GM12801 (cell line): ENCODE measurements around the gene TOM1L2.

ENCODE experiments used
- TF ChIP-seq, protein P1 (sequence below): IDR thresholded peaks from one replicate; pipeline ENCODE4 v1.5.1; 2011; ENCODE audit warnings: control low read depth; ENCODE audit not compliant: insufficient read length; ENCODE audit errors: extremely low read depth

TOM1L2 gene

DNA sequence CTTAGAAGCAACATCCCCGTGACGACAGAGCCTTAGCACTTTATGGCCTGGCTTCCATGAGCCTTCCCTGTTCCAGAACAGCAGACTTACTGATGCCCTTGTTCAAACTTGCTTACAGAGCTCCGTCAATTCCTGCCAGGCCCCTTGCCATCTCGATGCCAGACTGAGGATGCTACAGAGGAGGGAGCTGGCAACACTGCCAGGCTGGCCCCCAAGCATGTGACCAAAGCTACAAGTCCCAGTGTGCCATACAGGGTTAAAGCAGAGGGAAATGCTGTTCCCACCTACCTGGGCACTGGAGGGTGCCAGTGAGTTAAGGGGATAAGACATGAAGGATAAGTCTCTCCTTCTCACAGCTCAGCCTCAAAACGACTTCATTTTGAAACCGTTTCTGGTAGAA lies 102.0 kb downstream of the TOM1L2 start:
- TF ChIP-seq, protein P1, sequence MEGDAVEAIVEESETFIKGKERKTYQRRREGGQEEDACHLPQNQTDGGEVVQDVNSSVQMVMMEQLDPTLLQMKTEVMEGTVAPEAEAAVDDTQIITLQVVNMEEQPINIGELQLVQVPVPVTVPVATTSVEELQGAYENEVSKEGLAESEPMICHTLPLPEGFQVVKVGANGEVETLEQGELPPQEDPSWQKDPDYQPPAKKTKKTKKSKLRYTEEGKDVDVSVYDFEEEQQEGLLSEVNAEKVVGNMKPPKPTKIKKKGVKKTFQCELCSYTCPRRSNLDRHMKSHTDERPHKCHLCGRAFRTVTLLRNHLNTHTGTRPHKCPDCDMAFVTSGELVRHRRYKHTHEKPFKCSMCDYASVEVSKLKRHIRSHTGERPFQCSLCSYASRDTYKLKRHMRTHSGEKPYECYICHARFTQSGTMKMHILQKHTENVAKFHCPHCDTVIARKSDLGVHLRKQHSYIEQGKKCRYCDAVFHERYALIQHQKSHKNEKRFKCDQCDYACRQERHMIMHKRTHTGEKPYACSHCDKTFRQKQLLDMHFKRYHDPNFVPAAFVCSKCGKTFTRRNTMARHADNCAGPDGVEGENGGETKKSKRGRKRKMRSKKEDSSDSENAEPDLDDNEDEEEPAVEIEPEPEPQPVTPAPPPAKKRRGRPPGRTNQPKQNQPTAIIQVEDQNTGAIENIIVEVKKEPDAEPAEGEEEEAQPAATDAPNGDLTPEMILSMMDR = no peak

DNA sequence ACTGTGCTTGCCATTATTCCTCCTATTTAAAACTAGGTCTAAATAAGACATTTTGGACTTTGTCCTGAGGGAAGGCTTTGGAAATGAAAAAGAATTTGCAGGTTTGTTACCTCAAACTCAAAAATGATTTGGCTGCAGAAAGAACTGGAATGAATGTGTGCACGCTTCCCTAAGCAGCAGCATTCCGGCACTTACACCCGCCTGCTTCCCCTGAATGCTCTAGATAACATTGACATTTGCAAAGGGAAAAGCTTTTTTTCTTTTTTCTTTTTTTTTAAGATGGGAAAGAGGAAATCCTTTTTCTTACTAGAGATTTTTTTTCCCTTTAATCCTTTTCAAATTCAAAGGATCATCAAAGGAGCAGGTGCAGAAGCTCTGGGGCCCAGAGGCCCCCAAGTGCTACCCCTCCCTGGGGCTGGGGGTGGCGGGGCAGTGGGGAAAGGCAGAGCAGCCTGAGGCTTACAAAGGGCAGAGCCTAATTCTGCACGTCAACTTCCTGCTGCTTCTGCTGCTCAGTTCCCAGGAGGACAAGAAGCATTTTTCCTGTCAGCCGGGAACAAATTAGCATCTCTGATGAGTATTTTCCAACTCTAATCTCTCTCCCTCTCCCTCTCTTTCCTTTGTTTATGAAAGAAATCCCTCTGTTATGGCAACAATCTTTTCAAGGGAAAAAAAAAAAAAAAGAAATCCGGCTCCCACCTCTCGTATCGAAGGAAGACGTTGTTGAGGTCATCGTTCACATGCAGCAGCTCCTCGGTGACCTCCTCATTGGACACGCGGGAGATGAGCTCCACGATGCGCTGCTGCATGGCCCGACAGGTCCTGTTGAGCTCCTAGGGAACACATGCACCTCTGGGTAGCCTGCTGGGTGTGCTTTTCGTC lies 103.3 kb downstream of the TOM1L2 start:
- TF ChIP-seq, protein P1 = no peak

DNA sequence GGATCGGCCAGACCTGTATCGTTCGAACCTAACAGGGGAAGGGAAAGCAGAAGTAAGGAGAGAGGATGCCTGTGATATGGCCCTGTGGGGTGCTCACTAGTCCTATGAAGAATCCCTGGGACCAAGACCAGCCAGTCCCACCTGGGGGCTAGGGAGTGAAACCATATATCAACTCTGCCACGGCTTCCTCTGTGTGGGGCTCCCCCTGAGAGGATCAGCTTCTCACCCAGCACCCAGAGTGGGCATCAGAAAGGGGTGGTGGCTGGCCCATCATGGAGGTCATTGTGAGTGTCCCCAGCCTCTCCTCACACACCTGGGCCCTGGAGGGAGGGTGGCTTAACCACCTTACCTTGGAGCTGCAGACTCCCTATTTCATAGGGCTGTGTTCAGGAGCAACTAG lies 105.3 kb downstream of the TOM1L2 start:
- TF ChIP-seq, protein P1 = no peak

DNA sequence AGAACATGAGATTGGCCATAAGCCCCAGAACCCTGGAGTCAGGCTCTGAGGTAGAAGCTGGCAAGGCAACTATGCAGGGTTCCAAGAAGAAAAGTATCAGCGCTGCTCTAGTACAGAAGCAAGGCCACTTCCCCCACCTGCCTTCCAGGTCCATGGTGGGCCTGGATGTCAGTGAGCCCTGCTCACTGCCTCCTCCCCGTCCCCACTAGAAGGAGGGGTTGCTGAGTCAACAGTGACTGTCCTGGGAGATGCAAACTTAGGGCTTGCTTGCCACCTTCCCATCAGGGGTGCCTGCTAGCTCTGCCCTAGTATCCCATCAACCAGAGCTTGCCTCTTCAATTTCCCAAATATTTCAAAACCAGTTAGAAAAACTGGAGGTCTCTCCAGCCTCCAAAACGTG lies 105.8 kb downstream of the TOM1L2 start:
- TF ChIP-seq, protein P1 = no peak

DNA sequence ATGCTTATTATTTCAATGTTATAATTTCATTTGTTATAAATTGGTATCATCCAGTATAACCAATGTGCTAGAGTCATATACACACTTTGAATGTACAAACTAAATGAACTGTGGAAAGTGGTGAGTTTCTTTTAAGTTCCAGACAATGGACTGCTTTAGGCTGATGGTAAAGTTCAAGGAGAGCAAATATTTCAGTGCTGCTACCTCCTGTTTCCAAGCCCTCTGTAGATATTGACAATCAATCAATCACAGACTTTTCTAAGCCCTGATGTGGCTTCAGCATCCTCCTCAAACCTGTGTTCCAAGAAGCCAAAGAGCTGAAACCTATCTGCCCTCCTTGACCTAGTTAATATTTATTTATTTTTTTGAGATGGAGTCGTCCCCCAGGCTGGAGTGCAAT lies 107.2 kb downstream of the TOM1L2 start:
- TF ChIP-seq, protein P1 = no peak

DNA sequence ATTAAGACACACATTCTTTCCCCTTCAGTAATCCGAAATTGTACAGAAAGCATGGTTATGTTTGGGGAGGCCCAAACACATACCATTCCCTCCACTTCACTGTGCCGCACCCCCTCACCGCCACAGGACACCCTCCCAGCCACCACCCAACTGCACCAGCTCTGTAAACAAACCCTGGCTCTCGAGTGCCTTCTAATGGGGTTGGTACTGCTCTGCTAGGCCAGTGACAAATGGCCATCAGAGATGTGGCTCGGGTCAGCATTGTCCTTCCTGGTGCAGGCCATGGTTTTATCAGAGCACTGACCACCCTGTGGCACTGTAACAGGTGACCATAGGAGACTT lies 111.5 kb downstream of the TOM1L2 start:
- TF ChIP-seq, protein P1 = no peak

DNA sequence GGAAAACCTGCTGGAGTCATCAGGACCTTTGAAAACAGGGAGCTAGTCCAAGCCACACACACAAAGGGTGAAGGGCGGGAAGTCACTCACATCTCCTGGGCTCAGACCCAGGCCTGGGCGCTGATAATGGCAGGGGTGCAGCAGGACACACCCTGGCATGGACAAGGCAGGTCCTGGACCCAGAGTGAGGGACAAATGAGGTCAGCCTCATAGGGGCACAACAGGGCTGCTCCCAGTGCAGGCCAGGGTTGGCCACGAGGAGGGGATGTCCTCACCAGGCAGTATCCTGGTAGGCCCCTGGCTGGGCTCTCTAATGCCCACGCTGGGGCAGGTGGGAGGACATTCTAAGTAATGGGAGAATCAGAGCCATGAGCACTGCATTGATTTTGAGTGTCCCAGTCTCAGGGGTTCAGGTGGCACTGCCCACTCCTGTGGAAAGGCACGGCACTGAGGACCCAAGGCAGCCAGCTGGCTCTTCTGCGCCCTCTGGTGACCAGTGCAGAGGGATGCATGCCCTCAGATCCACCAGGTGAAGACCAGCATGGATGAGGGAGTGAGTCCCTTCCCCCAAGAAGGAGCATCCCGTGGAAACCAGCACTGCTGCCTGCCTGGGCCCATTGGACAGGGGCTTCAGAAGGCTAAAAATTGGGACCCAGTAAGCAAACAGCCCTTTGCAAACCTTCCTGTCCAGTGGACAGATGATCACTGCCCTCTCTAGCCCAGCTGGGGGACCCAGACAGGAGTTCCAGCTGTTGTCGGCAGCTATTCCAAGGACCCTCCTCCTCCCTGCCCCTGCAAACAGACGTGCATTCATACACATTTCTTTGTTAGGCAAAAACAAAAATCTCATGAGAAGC lies 112.1 kb downstream of the TOM1L2 start:
- TF ChIP-seq, protein P1 = peak; percentile 93
